ENCODE data around the gene MTMR1. TPM values are rescaled to one million over a fixed set of nuclear protein-coding genes. Genes with fewer than 3 reads are reported as not detected.

Gene MTMR1
- total RNA-seq, 1 donor from 2014 or later: 21.6 TPM

- Histone ChIP-seq H3K4me3 (ENCODE audit: low read depth, low read length) (no peak overlapping the region), H3K27me3 (ENCODE audit: control insufficient read depth, insufficient read depth, low read length) (no peaks in the 10 kb centered on the region), H3K36me3 (ENCODE audit: control insufficient read depth, insufficient read depth, low read length) (no peaks in the 10 kb centered on the region)
- TF ChIP-seq, protein P1, sequence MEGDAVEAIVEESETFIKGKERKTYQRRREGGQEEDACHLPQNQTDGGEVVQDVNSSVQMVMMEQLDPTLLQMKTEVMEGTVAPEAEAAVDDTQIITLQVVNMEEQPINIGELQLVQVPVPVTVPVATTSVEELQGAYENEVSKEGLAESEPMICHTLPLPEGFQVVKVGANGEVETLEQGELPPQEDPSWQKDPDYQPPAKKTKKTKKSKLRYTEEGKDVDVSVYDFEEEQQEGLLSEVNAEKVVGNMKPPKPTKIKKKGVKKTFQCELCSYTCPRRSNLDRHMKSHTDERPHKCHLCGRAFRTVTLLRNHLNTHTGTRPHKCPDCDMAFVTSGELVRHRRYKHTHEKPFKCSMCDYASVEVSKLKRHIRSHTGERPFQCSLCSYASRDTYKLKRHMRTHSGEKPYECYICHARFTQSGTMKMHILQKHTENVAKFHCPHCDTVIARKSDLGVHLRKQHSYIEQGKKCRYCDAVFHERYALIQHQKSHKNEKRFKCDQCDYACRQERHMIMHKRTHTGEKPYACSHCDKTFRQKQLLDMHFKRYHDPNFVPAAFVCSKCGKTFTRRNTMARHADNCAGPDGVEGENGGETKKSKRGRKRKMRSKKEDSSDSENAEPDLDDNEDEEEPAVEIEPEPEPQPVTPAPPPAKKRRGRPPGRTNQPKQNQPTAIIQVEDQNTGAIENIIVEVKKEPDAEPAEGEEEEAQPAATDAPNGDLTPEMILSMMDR (IDR thresholded peaks at IDR 0.05; ENCODE audit: insufficient read depth, low read length, poor library complexity, severe bottlenecking): no peak
- DNase-seq (ENCODE audit: low read depth): no peak
Measured at GRCh38 chrX:150805736-150806135, 112.5 kb downstream of the MTMR1 start.

DNA sequence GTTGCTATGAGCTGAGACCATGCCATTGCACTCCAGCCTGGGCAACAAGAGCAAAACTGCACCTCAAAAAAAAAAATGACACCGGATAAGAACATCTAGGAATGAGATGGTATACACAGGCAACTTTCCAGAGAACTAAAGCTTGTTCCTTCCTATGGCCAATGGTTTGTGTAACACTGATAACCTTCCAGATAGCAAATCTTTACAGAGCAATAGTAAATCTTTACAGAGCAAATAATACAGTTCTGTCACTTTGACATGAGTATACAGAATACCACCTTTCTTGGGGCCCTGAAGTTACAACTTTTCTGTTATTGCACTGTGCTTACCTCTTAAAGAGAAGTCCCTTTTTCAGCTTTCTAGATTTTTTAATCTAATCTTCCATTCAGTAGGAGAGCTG is 113.6 kb downstream of the MTMR1 start:
- TF ChIP-seq, protein P1 (IDR thresholded peaks at IDR 0.05; ENCODE audit: insufficient read depth, low read length, poor library complexity, severe bottlenecking): no peak
- Histone ChIP-seq H3K4me3 (ENCODE audit: low read depth, low read length) (no peak overlapping the region), H3K36me3 (ENCODE audit: control insufficient read depth, insufficient read depth, low read length) (no peaks in the 10 kb centered on the region), H3K27me3 (ENCODE audit: control insufficient read depth, insufficient read depth, low read length) (no peaks in the 10 kb centered on the region)
- DNase-seq (ENCODE audit: low read depth): no peak

DNA sequence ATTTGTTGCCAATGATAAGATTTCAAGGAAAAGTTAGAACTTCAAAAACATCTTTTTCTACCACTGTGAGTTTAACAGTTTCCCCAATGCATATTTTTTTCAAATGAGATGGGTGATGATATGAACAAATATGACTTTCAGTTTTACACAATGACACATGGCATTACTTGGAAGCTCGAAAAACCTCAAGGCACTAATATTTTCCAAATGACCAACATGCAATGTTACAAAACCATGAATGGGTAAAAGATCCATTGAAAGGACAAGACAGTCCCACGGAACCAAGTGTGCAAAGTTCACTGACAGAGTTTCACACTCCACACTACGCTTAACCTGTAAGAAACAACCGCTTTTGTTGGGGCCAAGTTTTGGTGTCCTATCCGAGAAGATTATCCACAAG is 120.7 kb downstream of the MTMR1 start:
- no peak overlapping the region for H3K4me3 ChIP-seq (ENCODE audit: low read depth, low read length)
- no peaks in the 10 kb centered on the region for H3K27me3 ChIP-seq (ENCODE audit: control insufficient read depth, insufficient read depth, low read length)

More for the DNA sequence above, 120.7 kb downstream of the MTMR1 start:
- TF ChIP-seq, protein P1 (IDR thresholded peaks at IDR 0.05; ENCODE audit: insufficient read depth, low read length, poor library complexity, severe bottlenecking): no peak
- H3K36me3 ChIP-seq (ENCODE audit: control insufficient read depth, insufficient read depth, low read length): no peaks in the 10 kb centered on the region
- DNase-seq (ENCODE audit: low read depth): no peak

Other genes starting within 250 kb of the MTMR1 start
- 6.6 and 12.4 TPM in 2 replicates for gene MTM1, start 124.8 kb upstream of the MTMR1 start, total RNA-seq
- 28.1 and 29.8 TPM in 2 replicates for gene CD99L2, start 205.3 kb downstream of the MTMR1 start, total RNA-seq

Measured in kidney epithelial cell (primary cell).